HL-60/S4 treated with retinoic acid at 250 ng/mL for 4 days and 3 days (cell line): Measurements from ENCODE around the gene GDPD3.

Source experiments
- in situ Hi-C: fragments of 300-500 bp; cut with MboI; formaldehyde crosslinking; loops from 2 replicates; pipeline ENCODE4 v1.7.0; 2022; ENCODE audit warnings: low sequenced_read_pairs

Gene GDPD3

GRCh38 chr16:30083216-30084055, 29.9 kb downstream of the GDPD3 start:
- in situ Hi-C loops = no loop called here

- in situ Hi-C loops = no loop called here
These were observed 30.7 kb downstream of the GDPD3 start for GRCh38 chr16:30082545-30083090.

DNA sequence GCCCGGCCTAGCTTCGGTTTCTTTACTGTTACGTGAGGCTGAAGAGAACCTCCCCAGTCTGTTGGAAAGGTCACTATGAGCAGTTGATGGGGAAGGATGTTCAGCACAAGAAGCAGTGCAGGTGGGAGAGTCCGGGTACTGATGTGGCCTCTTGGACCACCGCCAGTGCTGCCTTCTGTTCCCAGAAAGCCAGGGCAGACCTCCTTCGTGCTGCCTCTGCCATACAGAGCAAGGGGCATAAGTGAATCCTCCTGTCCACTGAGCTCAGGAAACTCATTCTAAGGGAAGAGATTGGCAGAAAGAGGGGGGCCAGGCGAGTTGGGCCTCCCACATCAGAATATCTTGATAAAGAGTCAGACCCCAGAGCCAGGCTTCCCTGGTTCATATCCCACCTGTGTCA, 33.9 kb downstream of the GDPD3 start:
- in situ Hi-C loops = no loop called here

- in situ Hi-C loops = no loop called here
These were observed 34.6 kb downstream of the GDPD3 start for GRCh38 chr16:30078744-30079143.

DNA sequence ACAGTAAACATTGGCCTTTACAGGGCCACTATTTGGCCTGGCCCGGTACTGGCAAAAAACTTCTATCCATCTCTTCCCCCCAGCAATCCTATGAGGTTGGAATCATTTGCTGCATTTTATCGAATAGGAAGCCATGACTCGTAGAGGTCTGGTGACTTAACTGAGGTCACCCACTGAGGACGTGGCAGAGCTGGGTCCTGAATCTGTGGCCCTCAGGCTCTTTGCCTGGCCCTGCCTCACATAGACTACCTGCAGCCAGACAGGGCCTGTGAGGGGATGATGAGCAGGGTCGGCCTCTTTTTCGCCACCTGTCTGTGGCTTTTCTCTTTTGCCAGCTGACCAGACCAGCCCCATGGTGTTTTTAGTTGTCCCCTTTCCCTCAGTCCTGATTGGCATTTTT, 35.7 kb downstream of the GDPD3 start:
- in situ Hi-C loops = no loop called here

GRCh38 chr16:30076276-30076791, 37.0 kb downstream of the GDPD3 start:
- in situ Hi-C loops = no loop called here

- in situ Hi-C loops = no loop called here
These were observed 37.6 kb downstream of the GDPD3 start, which contains the start of gene PPP4C for GRCh38 chr16:30075503-30076275. PPP4C (plus strand) TSS chr16:30075994; CDS start chr16:30076378, 384 bp downstream.

DNA sequence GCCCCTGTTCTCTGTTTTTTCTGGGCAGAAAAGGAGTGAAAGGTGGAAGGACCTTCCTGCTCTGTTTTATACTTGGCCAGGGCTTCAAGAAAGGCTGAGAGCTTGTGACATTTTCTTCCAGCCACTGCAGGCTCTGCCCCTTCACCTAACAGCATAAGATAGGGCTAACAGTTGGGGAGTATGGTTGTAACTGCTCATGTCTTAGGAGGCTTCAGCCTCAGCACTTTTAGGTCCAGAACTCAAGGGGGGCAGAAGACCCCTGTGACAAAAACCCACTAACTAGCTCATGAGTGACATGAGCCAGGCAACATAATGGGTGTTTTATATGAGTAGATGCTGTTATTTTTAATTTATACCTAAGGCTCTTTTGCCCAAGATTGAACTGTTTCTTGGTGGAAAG, 42.8 kb downstream of the GDPD3 start:
- in situ Hi-C loops = no loop called here

GRCh38 chr16:30069611-30070462, 43.5 kb downstream of the GDPD3 start:
- in situ Hi-C loops = no loop called here

DNA sequence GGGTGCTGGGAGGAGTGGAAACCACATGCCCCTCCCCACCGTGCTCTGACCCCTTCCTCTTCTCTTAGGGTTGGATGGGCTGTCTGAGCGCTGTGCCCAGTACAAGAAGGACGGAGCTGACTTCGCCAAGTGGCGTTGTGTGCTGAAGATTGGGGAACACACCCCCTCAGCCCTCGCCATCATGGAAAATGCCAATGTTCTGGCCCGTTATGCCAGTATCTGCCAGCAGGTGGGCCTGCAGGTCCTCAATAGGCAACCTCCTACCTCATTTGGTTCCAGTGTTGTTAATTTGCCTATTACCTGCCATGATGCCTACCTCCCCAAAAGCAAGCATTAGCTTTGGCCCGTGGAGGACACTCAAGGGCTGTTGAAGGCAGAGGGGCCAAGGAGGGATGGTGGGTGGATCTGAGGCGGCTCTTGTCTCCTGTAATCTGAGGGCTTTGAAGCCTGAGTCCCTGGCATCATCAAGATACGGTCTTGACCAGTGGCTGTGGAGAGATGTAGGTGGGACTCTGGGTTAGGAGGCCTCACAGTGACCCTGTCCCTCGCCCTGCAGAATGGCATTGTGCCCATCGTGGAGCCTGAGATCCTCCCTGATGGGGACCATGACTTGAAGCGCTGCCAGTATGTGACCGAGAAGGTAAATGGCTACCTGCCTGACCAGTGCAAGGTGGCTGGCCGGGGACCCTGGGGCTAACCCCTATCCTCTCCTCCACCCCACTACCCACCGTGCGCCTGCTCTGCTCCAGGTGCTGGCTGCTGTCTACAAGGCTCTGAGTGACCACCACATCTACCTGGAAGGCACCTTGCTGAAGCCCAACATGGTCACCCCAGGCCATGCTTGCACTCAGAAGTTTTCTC, 44.4 kb downstream of the GDPD3 start:
- in situ Hi-C loops = no loop called here

DNA sequence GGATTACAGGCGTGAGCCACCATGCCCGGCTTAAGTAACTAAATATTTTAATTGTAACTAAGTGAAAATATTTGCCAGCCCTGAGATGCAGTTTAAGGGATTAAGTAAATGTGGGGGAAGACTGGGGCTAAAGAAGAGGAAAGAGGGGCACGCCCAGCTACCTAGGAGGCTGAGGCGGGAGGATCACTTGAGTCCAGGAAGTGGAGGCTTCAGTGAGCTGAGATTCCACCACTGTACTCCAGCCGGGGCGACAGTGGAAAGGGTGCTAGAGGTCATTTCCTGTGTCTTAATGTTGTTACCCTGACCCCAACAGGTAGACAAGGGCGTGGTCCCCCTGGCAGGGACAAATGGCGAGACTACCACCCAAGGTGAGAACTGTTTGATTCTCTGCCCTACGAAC, 45.0 kb downstream of the GDPD3 start:
- in situ Hi-C loops = no loop called here

GRCh38 chr16:30067584-30067916, 45.8 kb downstream of the GDPD3 start:
- in situ Hi-C loops = no loop called here

GRCh38 chr16:30066761-30067583, 46.4 kb downstream of the GDPD3 start:
- in situ Hi-C loops = no loop called here

DNA sequence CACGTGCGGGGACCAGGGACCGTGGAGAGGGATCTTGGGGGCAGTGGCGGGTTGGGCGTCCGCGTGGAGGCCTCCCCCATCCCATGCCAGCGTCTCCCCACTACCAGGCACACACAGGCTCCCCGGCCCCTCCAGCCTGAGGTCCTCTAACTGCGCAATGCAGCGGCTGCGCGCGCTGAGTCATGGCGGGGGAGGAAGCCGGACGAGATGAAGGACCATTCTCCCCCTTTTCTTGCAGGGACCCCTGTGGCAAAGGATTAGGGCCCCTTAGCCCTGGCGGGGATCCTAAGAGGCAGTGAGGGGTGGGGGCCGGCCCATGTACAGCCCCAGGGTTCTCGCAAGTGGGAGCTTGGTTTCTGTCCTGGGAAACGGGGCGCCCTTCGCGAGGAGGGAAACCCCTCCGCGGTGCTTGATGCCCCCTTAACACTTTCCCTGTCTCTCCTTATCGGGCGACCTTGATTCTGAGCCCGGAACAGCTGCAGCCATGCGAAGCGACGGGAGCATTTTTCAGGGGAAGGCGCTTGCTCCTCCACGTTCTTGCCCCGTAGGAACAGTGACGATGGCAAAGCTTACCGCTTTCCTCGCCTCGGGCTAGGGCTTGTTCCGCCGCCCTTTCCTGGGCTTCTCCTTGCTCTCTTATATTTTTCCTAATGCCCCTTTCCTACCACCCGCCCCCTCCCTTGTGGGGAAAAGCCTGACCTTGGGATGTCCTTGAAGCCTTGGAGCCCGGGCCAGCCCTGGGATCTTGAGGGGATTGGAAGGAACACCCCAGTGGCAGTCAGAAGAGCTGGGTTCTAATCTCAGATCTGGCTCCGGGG, 47.2 kb downstream of the GDPD3 start:
- in situ Hi-C loops = no loop called here

- in situ Hi-C loops = no loop called here
These were observed 48.0 kb downstream of the GDPD3 start, which contains the start of gene ALDOA for GRCh38 chr16:30065102-30065942. ALDOA (plus strand) TSS chr16:30065760; CDS start chr16:30066898, 1,138 bp downstream.

GRCh38 chr16:30064729-30065101, 48.6 kb downstream of the GDPD3 start:
- in situ Hi-C loops = no loop called here
